ENCODE data around the gene RPS15A. TPM values are rescaled to one million over a fixed set of nuclear protein-coding genes. Genes with fewer than 3 reads are reported as not detected.
"Not testable (repeated sequence)": the region's sequence is repeated elsewhere in the genome, so short reads cannot be mapped to it uniquely, and the experiment has no call there.

RPS15A gene
- total RNA-seq, 1 donor from 2014 or later = 1,036 TPM

DNA sequence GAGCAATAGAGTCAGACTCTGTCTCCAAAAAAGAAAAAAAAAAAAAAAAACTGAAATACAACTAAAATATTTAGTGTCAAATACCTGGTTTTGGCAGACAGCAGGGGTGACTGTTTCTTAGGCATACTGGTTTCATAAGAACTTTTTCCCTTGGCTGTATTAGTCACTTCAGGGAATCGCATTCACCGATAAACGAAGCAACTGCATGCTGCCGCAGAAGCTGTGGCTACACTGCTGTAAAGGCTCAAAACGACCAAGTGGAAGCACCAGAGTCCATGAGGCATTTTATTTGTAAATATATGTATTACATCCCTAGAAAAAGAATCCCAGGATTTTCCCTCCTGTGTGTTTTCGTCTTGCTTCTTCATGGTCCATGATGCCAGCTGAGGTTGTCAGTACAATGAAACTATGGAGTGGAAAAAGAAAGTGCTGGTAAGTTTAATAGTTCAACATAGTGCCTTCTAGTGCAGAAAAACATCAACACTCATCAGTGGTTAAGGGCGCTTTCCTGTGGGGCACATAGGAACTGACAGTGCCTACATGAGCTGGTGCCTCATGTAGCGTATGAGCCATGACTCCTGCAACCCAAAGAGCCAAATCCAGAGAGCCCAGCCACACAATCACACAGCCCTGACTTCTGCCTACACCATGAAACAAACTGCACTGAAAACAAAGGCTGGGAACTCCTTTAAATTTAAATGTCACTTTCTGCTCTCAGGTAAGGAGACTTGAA, 7.3 kb downstream of the RPS15A start:
- H3K27ac Mint-ChIP-seq (ENCODE audit: unreplicated experiment) = no peak overlapping the region
- Histone ChIP-seq H4K20me1 (ENCODE audit: insufficient read depth, low read length) (peaks cover 67% of the 10 kb centered on the region), H3K27me3 (ENCODE audit: insufficient read depth, low read length) (no peaks in the 10 kb centered on the region), H3K4me1 (ENCODE audit: insufficient read depth, low read length) (peaks cover 7% of the 10 kb centered on the region), H3K9me3 (ENCODE audit: insufficient read depth, low read depth, low read length) (no peaks in the 10 kb centered on the region), H3K4me2 (ENCODE audit: low read length) (no peak overlapping the region), H3K27ac (ENCODE audit: low read depth, low read length) (no peak overlapping the region), H2AFZ (ENCODE audit: low read depth, low read length) (no peak overlapping the region), H3K4me3 (ENCODE audit: insufficient read depth, low read depth, low read length) (no peak overlapping the region), H3K9ac (ENCODE audit: low read length) (no peak overlapping the region), H3K36me3 (ENCODE audit: insufficient read depth, low read length) (peaks cover 45% of the 10 kb centered on the region), H3K79me2 (ENCODE audit: insufficient read depth, low read length) (peaks cover 56% of the 10 kb centered on the region)
- no peak for TF ChIP-seq EZH2 (IDR thresholded peaks at IDR 0.05; ENCODE audit: insufficient read depth, low read length)
- TF ChIP-seq, protein P1, sequence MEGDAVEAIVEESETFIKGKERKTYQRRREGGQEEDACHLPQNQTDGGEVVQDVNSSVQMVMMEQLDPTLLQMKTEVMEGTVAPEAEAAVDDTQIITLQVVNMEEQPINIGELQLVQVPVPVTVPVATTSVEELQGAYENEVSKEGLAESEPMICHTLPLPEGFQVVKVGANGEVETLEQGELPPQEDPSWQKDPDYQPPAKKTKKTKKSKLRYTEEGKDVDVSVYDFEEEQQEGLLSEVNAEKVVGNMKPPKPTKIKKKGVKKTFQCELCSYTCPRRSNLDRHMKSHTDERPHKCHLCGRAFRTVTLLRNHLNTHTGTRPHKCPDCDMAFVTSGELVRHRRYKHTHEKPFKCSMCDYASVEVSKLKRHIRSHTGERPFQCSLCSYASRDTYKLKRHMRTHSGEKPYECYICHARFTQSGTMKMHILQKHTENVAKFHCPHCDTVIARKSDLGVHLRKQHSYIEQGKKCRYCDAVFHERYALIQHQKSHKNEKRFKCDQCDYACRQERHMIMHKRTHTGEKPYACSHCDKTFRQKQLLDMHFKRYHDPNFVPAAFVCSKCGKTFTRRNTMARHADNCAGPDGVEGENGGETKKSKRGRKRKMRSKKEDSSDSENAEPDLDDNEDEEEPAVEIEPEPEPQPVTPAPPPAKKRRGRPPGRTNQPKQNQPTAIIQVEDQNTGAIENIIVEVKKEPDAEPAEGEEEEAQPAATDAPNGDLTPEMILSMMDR (IDR thresholded peaks at IDR 0.05; ENCODE audit: insufficient read depth, low read depth, low read length) = no peak
- H3K27me3 Mint-ChIP-seq (ENCODE audit: low read depth, unreplicated experiment) = no peaks in the 10 kb centered on the region
- H3K4me1 Mint-ChIP-seq (ENCODE audit: low read depth, unreplicated experiment) = peaks cover 26% of the 10 kb centered on the region
- DNase-seq (ENCODE audit: low read depth) (no peak), FAIRE-seq (no peak)
- no peaks in the 10 kb centered on the region for H3K9me3 Mint-ChIP-seq (ENCODE audit: unreplicated experiment)
- H3K36me3 Mint-ChIP-seq (ENCODE audit: low read depth, unreplicated experiment) = peaks cover 13% of the 10 kb centered on the region
- H3K4me3 Mint-ChIP-seq (ENCODE audit: unreplicated experiment) = peak overlapping the region; percentile 21

DNA sequence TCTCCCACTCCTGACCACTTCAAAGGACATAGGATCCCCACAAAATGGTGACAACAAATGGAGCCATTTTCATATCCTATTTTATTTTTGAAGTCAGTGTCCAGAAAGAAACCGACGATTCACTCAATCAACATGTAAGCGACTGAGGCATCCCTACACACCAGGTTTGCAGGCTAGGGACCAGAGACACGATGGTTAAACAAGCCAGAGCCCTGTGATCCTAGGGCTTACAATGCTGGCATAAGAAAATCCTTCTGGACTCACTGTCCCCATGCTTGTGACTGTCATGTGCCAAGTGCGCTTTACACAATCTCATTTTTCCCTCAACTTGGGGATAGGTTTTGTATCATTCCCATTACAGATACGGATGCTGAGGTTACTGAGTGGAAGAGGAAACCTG, 8.9 kb downstream of the RPS15A start:
- H3K4me1 Mint-ChIP-seq (ENCODE audit: low read depth, unreplicated experiment) = peaks cover 16% of the 10 kb centered on the region
- Histone ChIP-seq H4K20me1 (ENCODE audit: insufficient read depth, low read length) (peaks cover 50% of the 10 kb centered on the region), H3K79me2 (ENCODE audit: insufficient read depth, low read length) (peaks cover 40% of the 10 kb centered on the region), H3K36me3 (ENCODE audit: insufficient read depth, low read length) (peaks cover 32% of the 10 kb centered on the region)
- H3K4me1 ChIP-seq (ENCODE audit: insufficient read depth, low read length); H3K4me3 ChIP-seq (ENCODE audit: insufficient read depth, low read depth, low read length); H3K36me3 Mint-ChIP-seq (ENCODE audit: low read depth, unreplicated experiment); H3K27me3 Mint-ChIP-seq (ENCODE audit: low read depth, unreplicated experiment); H3K9me3 ChIP-seq (ENCODE audit: insufficient read depth, low read depth, low read length); H3K9me3 Mint-ChIP-seq (ENCODE audit: unreplicated experiment); H3K4me3 Mint-ChIP-seq (ENCODE audit: unreplicated experiment); H3K27ac Mint-ChIP-seq (ENCODE audit: unreplicated experiment); H3K9ac ChIP-seq (ENCODE audit: low read length); H2AFZ ChIP-seq (ENCODE audit: low read depth, low read length); DNase-seq (ENCODE audit: low read depth); H3K27ac ChIP-seq (ENCODE audit: low read depth, low read length); H3K4me2 ChIP-seq (ENCODE audit: low read length); FAIRE-seq; H3K27me3 ChIP-seq (ENCODE audit: insufficient read depth, low read length): not testable (repeated sequence)

DNA sequence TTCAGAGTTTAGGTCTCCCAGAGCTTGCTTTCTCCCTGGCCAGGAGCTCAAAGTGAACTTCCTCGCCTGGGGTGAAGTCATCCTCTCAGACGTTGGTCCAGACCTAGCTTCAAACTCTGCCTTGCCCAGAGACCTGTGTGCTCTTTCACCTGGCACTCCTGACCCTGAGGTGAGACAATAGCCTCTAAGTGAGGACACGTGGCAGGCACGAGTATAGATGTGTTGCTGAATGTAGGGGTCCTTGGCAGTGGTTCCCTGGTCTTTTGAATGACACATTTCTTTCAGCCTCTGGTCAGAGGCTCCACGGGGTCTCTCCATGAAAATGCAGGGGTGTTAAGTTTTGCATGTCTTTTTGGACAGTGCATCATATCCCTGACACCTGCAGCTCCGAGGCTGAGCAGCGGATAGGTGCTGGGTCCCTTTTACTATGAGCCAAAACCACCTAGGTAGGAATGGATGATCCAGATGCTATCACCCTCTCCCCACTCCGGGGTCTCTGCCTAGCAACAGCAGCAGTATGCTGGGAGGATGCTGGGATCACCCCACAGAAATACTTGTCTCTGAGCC, 9.6 kb downstream of the RPS15A start:
- H3K27ac ChIP-seq (ENCODE audit: low read depth, low read length); H3K36me3 Mint-ChIP-seq (ENCODE audit: low read depth, unreplicated experiment); H3K27me3 Mint-ChIP-seq (ENCODE audit: low read depth, unreplicated experiment); FAIRE-seq; H3K4me1 Mint-ChIP-seq (ENCODE audit: low read depth, unreplicated experiment); H3K9ac ChIP-seq (ENCODE audit: low read length); H3K27ac Mint-ChIP-seq (ENCODE audit: unreplicated experiment); H3K4me1 ChIP-seq (ENCODE audit: insufficient read depth, low read length); H3K4me3 ChIP-seq (ENCODE audit: insufficient read depth, low read depth, low read length); H3K4me2 ChIP-seq (ENCODE audit: low read length); DNase-seq (ENCODE audit: low read depth); H3K27me3 ChIP-seq (ENCODE audit: insufficient read depth, low read length); H3K9me3 Mint-ChIP-seq (ENCODE audit: unreplicated experiment); H2AFZ ChIP-seq (ENCODE audit: low read depth, low read length); H3K4me3 Mint-ChIP-seq (ENCODE audit: unreplicated experiment); H3K9me3 ChIP-seq (ENCODE audit: insufficient read depth, low read depth, low read length): not testable (repeated sequence)
- peaks cover 44% of the 10 kb centered on the region for H4K20me1 ChIP-seq (ENCODE audit: insufficient read depth, low read length)
- H3K79me2 ChIP-seq (ENCODE audit: insufficient read depth, low read length) = peaks cover 33% of the 10 kb centered on the region
- H3K36me3 ChIP-seq (ENCODE audit: insufficient read depth, low read length) = peaks cover 26% of the 10 kb centered on the region

DNA sequence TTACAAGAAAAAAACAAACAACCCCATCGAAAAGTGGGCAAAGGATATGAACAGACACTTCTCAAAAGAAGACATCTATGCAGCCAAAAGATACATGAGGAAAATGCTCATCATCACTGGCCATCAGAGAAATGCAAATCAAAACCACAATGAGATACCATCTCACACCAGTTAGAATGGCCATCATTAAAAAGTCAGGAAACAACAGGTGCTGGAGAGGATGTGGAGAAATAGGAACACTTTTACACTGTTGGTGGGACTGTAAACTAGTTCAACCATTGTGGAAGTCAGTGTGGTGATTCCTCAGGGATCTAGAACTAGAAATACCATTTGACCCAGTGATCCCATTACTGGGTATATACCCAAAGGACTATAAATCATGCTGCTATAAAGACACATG, 12.5 kb downstream of the RPS15A start:
- FAIRE-seq; H3K36me3 Mint-ChIP-seq (ENCODE audit: low read depth, unreplicated experiment); H3K4me2 ChIP-seq (ENCODE audit: low read length): not testable (repeated sequence)

DNA sequence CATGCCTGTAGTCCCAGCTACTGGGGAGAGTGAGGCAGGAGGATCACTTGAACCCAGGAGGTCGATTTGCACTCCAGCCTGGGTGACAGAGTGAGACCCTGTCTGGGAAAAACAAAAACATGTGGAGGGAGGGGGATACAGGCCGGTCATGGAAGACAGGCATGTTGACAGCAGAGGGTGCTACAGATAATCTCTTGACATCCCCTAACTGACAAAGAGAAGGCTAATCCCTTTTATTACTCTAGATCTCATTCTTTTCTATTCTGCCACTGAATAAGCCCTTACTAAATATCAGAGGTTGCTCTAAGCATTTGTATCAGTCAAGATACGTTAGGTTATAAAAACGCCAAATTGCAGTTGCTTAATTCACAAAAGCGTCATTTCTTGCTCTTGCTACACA, 13.8 kb downstream of the RPS15A start:
- not testable (repeated sequence) for H3K9ac ChIP-seq (ENCODE audit: low read length); H3K27ac ChIP-seq (ENCODE audit: low read depth, low read length); DNase-seq (ENCODE audit: low read depth); H2AFZ ChIP-seq (ENCODE audit: low read depth, low read length); H3K27me3 ChIP-seq (ENCODE audit: insufficient read depth, low read length); H3K9me3 Mint-ChIP-seq (ENCODE audit: unreplicated experiment); H3K79me2 ChIP-seq (ENCODE audit: insufficient read depth, low read length); H3K4me3 Mint-ChIP-seq (ENCODE audit: unreplicated experiment); H3K4me2 ChIP-seq (ENCODE audit: low read length); H3K36me3 Mint-ChIP-seq (ENCODE audit: low read depth, unreplicated experiment); H3K9me3 ChIP-seq (ENCODE audit: insufficient read depth, low read depth, low read length); H3K4me1 ChIP-seq (ENCODE audit: insufficient read depth, low read length); H3K4me3 ChIP-seq (ENCODE audit: insufficient read depth, low read depth, low read length); FAIRE-seq; H3K4me1 Mint-ChIP-seq (ENCODE audit: low read depth, unreplicated experiment); H3K27ac Mint-ChIP-seq (ENCODE audit: unreplicated experiment); H3K27me3 Mint-ChIP-seq (ENCODE audit: low read depth, unreplicated experiment); H3K36me3 ChIP-seq (ENCODE audit: insufficient read depth, low read length)
- peaks cover 10% of the 10 kb centered on the region for H4K20me1 ChIP-seq (ENCODE audit: insufficient read depth, low read length)

More for the DNA sequence above, 12.5 kb downstream of the RPS15A start:
- H3K27ac Mint-ChIP-seq (ENCODE audit: unreplicated experiment); H3K9ac ChIP-seq (ENCODE audit: low read length); DNase-seq (ENCODE audit: low read depth); H3K4me3 ChIP-seq (ENCODE audit: insufficient read depth, low read depth, low read length); H3K79me2 ChIP-seq (ENCODE audit: insufficient read depth, low read length); H3K27me3 Mint-ChIP-seq (ENCODE audit: low read depth, unreplicated experiment); H2AFZ ChIP-seq (ENCODE audit: low read depth, low read length); H3K4me1 ChIP-seq (ENCODE audit: insufficient read depth, low read length); H3K9me3 ChIP-seq (ENCODE audit: insufficient read depth, low read depth, low read length); H3K36me3 ChIP-seq (ENCODE audit: insufficient read depth, low read length); H3K4me3 Mint-ChIP-seq (ENCODE audit: unreplicated experiment); H3K4me1 Mint-ChIP-seq (ENCODE audit: low read depth, unreplicated experiment); H3K27me3 ChIP-seq (ENCODE audit: insufficient read depth, low read length); H3K27ac ChIP-seq (ENCODE audit: low read depth, low read length); H3K9me3 Mint-ChIP-seq (ENCODE audit: unreplicated experiment): not testable (repeated sequence)
- peaks cover 15% of the 10 kb centered on the region for H4K20me1 ChIP-seq (ENCODE audit: insufficient read depth, low read length)

Data from astrocyte (in vitro differentiated cells and primary cell).